KMS-11 (cell line): ENCODE measurements around the gene PPEF1.

Experiments used
- H2AFZ ChIP-seq: fragments of 200-600 bp; sonication (generic); 2 replicates; pipeline ENCODE4 v1.6.1; 2016; ENCODE audit warnings: antibody characterized with exemption, mixed run types, low read depth
- H3K27ac ChIP-seq: fragments of 200-600 bp; sonication (generic); 2 replicates; pipeline ENCODE4 v1.6.1; 2016; ENCODE audit warnings: mild to moderate bottlenecking, mixed run types
- H3K27me3 ChIP-seq: fragments of 200-600 bp; sonication (generic); 2 replicates; pipeline ENCODE4 v1.6.1; 2017; ENCODE audit warnings: mild to moderate bottlenecking, low read depth, mixed run types, moderate library complexity; ENCODE audit not compliant: insufficient read depth
- H3K36me3 ChIP-seq: fragments of 200-600 bp; sonication (generic); 2 replicates; pipeline ENCODE4 v1.6.1; 2017; ENCODE audit warnings: mild to moderate bottlenecking, mixed run types; ENCODE audit not compliant: insufficient read depth
- H3K4me1 ChIP-seq: fragments of 200-600 bp; sonication (generic); 2 replicates; pipeline ENCODE4 v1.6.1; 2016; ENCODE audit warnings: mild to moderate bottlenecking, low read depth, mixed run types; ENCODE audit not compliant: poor library complexity, severe bottlenecking
- H3K4me2 ChIP-seq: fragments of 200-600 bp; sonication (generic); 2 replicates; pipeline ENCODE4 v1.7.0; 2016; ENCODE audit warnings: mild to moderate bottlenecking, mixed run types
- H3K4me3 ChIP-seq: fragments of 200-600 bp; sonication (generic); IDR thresholded peaks from 2 replicates; pipeline ENCODE4 v1.6.1; 2017; ENCODE audit warnings: low read depth, low read length, mixed read lengths; ENCODE audit not compliant: insufficient read depth
- H3K79me2 ChIP-seq: fragments of 200-600 bp; sonication (generic); 2 replicates; pipeline ENCODE4 v1.6.1; 2016; ENCODE audit warnings: low read depth, mixed run types; ENCODE audit not compliant: insufficient read depth
- H3K9ac ChIP-seq: fragments of 200-600 bp; sonication (generic); 2 replicates; pipeline ENCODE4 v1.6.1; 2016; ENCODE audit warnings: mild to moderate bottlenecking, mixed run types
- H4K20me1 ChIP-seq: fragments of 200-600 bp; sonication (generic); 2 replicates; pipeline ENCODE4 v1.6.1; 2016; ENCODE audit warnings: mild to moderate bottlenecking, mixed run types; ENCODE audit not compliant: insufficient read depth
- CTCF ChIP-seq: fragments of 200-600 bp; sonication (generic); conservative IDR thresholded peaks from 2 replicates; pipeline ENCODE4 v1.6.1; 2017; ENCODE audit warnings: low read depth, mild to moderate bottlenecking, antibody characterized with exemption, low read length, moderate library complexity, mixed read lengths

PPEF1 gene

GRCh38 chrX:18769364-18769763 is 61.9 kb downstream of the PPEF1 start:
- TF ChIP-seq CTCF = no peak
- no peak overlapping the region for H2AFZ ChIP-seq
- H3K27ac ChIP-seq = no peak overlapping the region
- no peak overlapping the region for H3K4me3 ChIP-seq
- no peaks in the 10 kb centered on the region for H3K36me3 ChIP-seq
- H4K20me1 ChIP-seq = no peaks in the 10 kb centered on the region
- H3K4me2 ChIP-seq = no peak overlapping the region
- no peaks in the 10 kb centered on the region for H3K79me2 ChIP-seq
- H3K27me3 ChIP-seq = no peaks in the 10 kb centered on the region
- H3K4me1 ChIP-seq = no peaks in the 10 kb centered on the region
- no peak overlapping the region for H3K9ac ChIP-seq

- TF ChIP-seq CTCF = no peak
- Histone ChIP-seq H3K27ac (no peak overlapping the region), H4K20me1 (no peaks in the 10 kb centered on the region), H3K27me3 (no peaks in the 10 kb centered on the region), H3K4me3 (no peak overlapping the region), H3K4me2 (no peak overlapping the region), H2AFZ (no peak overlapping the region), H3K9ac (no peak overlapping the region), H3K4me1 (no peaks in the 10 kb centered on the region), H3K79me2 (no peaks in the 10 kb centered on the region), H3K36me3 (no peaks in the 10 kb centered on the region)
These were observed 62.5 kb downstream of the PPEF1 start for GRCh38 chrX:18769812-18770573.

GRCh38 chrX:18789916-18790315 is 82.5 kb downstream of the PPEF1 start:
- Histone ChIP-seq H3K27ac (no peak overlapping the region), H3K9ac (no peak overlapping the region), H2AFZ (no peak overlapping the region), H4K20me1 (no peaks in the 10 kb centered on the region), H3K79me2 (no peaks in the 10 kb centered on the region), H3K4me3 (no peak overlapping the region), H3K4me1 (no peaks in the 10 kb centered on the region), H3K27me3 (no peaks in the 10 kb centered on the region), H3K36me3 (no peaks in the 10 kb centered on the region), H3K4me2 (no peak overlapping the region)
- TF ChIP-seq CTCF = no peak

GRCh38 chrX:18792828-18793227 is 85.4 kb downstream of the PPEF1 start:
- Histone ChIP-seq H3K4me3 (no peak overlapping the region), H3K4me1 (no peaks in the 10 kb centered on the region), H3K27me3 (no peaks in the 10 kb centered on the region), H3K4me2 (no peak overlapping the region), H2AFZ (no peak overlapping the region), H3K36me3 (no peaks in the 10 kb centered on the region), H3K9ac (no peak overlapping the region), H3K27ac (no peak overlapping the region), H3K79me2 (no peaks in the 10 kb centered on the region), H4K20me1 (no peaks in the 10 kb centered on the region)
- TF ChIP-seq CTCF = no peak
